HS-5 (cell line): ENCODE results near the gene KRTAP21-2.
"Not testable (repeated sequence)": the region's sequence is repeated elsewhere in the genome, so short reads cannot be mapped to it uniquely, and the experiment has no call there.

Experiments
- DNase-seq: peaks from one replicate; pipeline ENCODE4 v3.0.0-alpha.2; 2012; ENCODE audit warnings: low read depth

Gene KRTAP21-2

GRCh38 chr21:30747159-30747558, at the start of gene KRTAP21-2:
TSS of gene KRTAP21-2 (minus strand) at chr21:30747259. CDS start at chr21:30747202, 57 bp downstream.
- DNase-seq: no peak

- no peak for DNase-seq
These were observed 46.7 kb upstream of the KRTAP21-2 start for GRCh38 chr21:30793581-30794314.

- DNase-seq: no peak
These were observed 32.2 kb upstream of the KRTAP21-2 start for GRCh38 chr21:30779249-30779648.

- no peak for DNase-seq
These were observed 22.8 kb upstream of the KRTAP21-2 start for GRCh38 chr21:30769724-30770431.

- DNase-seq: no peak
These were observed 13.7 kb upstream of the KRTAP21-2 start for GRCh38 chr21:30760776-30761175.

GRCh38 chr21:30758306-30758705, 11.2 kb upstream of the KRTAP21-2 start:
- DNase-seq: no peak

- not testable (repeated sequence) for DNase-seq
These were observed 8.3 kb upstream of the KRTAP21-2 start, which contains the start of gene KRTAP21-1 for GRCh38 chr21:30755328-30755727. TSS of gene KRTAP21-1 (minus strand) at chr21:30755428. CDS start at chr21:30755378, 50 bp downstream.

- DNase-seq: no peak
These were observed 6.6 kb downstream of the KRTAP21-2 start for GRCh38 chr21:30740462-30740861.

GRCh38 chr21:30733026-30733425, 14.0 kb downstream of the KRTAP21-2 start:
- DNase-seq: no peak

- no peak for DNase-seq
These were observed 20.3 kb downstream of the KRTAP21-2 start for GRCh38 chr21:30726726-30727125.

GRCh38 chr21:30719401-30719800, 27.7 kb downstream of the KRTAP21-2 start:
- no peak for DNase-seq

GRCh38 chr21:30718239-30718909, 28.7 kb downstream of the KRTAP21-2 start, which contains the start of gene KRTAP21-3:
TSS of gene KRTAP21-3 (minus strand) at chr21:30718777. CDS start at chr21:30718759, 18 bp downstream.
- DNase-seq: peak; percentile 80

- no peak for DNase-seq
These were observed 30.0 kb downstream of the KRTAP21-2 start for GRCh38 chr21:30717105-30717504.

- no peak for DNase-seq
These were observed 32.1 kb downstream of the KRTAP21-2 start for GRCh38 chr21:30714946-30715345.

- DNase-seq: no peak
These were observed 32.6 kb downstream of the KRTAP21-2 start for GRCh38 chr21:30714456-30714855.

GRCh38 chr21:30713766-30714165, 33.3 kb downstream of the KRTAP21-2 start:
- DNase-seq: no peak

- no peak for DNase-seq
These were observed 36.6 kb downstream of the KRTAP21-2 start for GRCh38 chr21:30710499-30710898.

- DNase-seq: no peak
These were observed 39.6 kb downstream of the KRTAP21-2 start for GRCh38 chr21:30707409-30707808.
